SU-DHL-6 (cell line): ENCODE measurements around the gene SEC63.

Experiments
- CTCF ChIP-seq: fragments of 200-600 bp; sonication (generic); IDR thresholded peaks from one replicate; pipeline ENCODE4 v1.5.1; 2017; ENCODE audit warnings: antibody characterized with exemption, mild to moderate bottlenecking, low read length, moderate library complexity; ENCODE audit not compliant: insufficient read depth, poor library complexity, severe bottlenecking
- EZH2phosphoT487 ChIP-seq: fragments of 200-600 bp; sonication (generic), shearing (Covaris generic); conservative IDR thresholded peaks from 2 replicates; pipeline ENCODE4 v1.6.1; 2018; ENCODE audit warnings: mild to moderate bottlenecking, antibody characterized with exemption, low read length, moderate library complexity, mixed read lengths

- TF ChIP-seq CTCF, result no peak
- TF ChIP-seq EZH2phosphoT487, result no peak
These were observed 140.2 kb downstream of the SEC63 start for GRCh38 chr6:107817784-107818183.
